ENCODE data around the gene FAM78B. TPM values are rescaled to one million over a fixed set of nuclear protein-coding genes. Genes with fewer than 3 reads are reported as not detected.

Gene FAM78B
- 1 to 10 TPM in 2 of 3 donors, under 1 TPM in 1; 0.83 to 1.2 (median 1.0) TPM for polyA plus RNA-seq (ENCODE audit: insufficient read length in 3 of 3)

GRCh38 chr1:166166698-166167571 is at the start of gene FAM78B:
TSS of gene FAM78B (minus strand) at chr1:166167001. CDS start at chr1:166166248, 753 bp downstream.
- DNase-seq (ENCODE audit: low read depth in 3 of 3, low spot score in 2 of 3) = no peak

GRCh38 chr1:166202546-166202945 is 35.7 kb upstream of the FAM78B start:
- DNase-seq (ENCODE audit: low read depth in 3 of 3, low spot score in 2 of 3) = no peak

GRCh38 chr1:166200743-166201142 is 33.9 kb upstream of the FAM78B start:
- DNase-seq (ENCODE audit: low read depth in 3 of 3, low spot score in 2 of 3) = no peak

- DNase-seq (ENCODE audit: low read depth in 3 of 3, low spot score in 2 of 3) = no peak
Observed at GRCh38 chr1:166197597-166197996, 30.8 kb upstream of the FAM78B start.

- no peak for DNase-seq (ENCODE audit: low read depth in 3 of 3, low spot score in 2 of 3)
Observed at GRCh38 chr1:166197141-166197540, 30.3 kb upstream of the FAM78B start.

DNA sequence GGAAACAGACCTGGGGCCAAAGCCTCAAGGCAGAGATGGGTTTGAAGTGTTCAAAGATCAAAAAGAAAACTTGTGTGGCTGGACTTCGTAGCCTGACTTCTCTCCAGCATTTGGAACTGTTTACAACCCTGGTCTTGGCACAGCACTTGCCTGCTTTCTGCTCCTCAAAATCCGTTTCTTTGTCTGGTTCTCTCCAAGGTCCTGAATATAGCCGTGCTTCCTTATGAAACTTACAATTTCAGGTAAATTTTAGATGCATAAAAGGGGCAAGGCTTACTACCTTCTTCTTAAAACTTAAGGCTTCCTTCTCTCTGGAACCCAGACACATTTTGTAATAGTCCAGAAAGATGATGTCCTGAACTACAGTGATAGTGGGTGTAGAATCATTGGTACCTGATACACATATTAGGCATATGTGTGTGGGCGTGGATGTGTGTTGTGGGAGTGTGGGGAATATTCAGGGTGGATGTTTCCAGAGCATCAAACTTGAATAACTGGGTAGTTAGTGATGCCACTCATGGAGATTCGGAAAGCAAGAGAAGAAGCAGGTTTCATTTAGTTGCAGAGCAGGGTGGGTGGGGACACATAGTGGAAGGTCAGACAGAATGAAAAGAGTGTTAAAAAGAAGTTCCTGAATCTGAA is 26.4 kb upstream of the FAM78B start:
- no peak for DNase-seq (ENCODE audit: low read depth in 3 of 3, low spot score in 2 of 3)

DNA sequence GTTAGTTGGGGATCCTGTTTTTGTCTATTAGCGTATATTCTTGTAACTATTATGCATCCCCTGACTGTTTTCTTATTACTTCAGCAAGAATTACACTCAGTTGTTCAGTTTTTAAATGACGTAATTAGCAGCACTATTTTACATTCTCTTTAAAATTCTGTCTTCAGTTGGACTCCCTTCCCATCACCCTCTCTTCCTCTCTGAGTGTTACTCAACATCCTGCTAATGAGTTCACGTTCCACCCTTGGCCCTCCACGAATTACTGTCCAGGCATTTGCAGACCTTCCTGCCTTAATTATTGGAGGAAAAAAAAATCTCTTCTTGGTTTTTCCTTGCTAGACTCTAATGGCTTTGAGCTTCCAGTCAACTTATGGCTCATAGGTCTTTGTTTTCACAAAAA is 23.6 kb upstream of the FAM78B start:
- DNase-seq (ENCODE audit: low read depth in 3 of 3, low spot score in 2 of 3) = no peak

DNA sequence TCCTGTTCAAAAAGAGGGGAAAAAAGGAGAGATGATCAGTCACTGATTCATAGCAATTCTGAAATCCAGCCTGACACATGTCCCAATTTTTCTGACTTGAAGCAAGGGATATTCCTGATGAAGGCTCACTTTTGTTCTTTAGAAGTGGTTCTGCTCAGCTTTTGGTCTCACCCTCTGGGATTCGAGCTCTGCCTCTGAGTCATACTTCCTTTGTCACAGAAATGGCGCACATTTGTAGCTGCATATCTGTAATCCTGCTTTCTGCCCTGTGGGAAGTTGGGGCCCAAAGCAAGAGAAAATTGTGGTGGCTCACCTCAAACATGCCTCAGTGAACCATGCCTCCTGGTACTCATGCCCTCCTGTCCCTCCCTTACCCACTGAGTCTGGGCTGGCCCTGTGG is 22.3 kb upstream of the FAM78B start:
- DNase-seq (ENCODE audit: low read depth in 3 of 3, low spot score in 2 of 3) = no peak

GRCh38 chr1:166185526-166185925 is 18.7 kb upstream of the FAM78B start:
- no peak for DNase-seq (ENCODE audit: low read depth in 3 of 3, low spot score in 2 of 3)

DNA sequence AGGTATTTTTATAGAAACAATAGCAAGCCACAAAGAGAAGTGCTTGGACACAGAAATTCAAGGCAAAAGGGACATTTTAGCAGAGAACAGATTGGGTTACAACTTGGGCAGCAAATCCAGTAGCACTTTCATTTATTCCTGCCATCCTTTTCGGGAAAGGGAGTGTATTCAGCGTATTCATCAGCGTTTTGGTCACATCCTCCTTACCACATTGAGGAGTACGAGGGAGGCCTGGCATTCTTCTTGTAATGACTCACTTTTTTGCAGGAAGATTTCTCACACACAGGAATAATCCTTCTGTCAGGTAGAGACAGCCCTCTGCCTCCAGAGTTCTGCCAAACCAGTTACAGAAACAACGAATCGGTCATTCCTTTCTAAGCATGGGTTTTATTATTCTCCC is 18.1 kb upstream of the FAM78B start:
- DNase-seq (ENCODE audit: low read depth in 3 of 3, low spot score in 2 of 3) = no peak

DNA sequence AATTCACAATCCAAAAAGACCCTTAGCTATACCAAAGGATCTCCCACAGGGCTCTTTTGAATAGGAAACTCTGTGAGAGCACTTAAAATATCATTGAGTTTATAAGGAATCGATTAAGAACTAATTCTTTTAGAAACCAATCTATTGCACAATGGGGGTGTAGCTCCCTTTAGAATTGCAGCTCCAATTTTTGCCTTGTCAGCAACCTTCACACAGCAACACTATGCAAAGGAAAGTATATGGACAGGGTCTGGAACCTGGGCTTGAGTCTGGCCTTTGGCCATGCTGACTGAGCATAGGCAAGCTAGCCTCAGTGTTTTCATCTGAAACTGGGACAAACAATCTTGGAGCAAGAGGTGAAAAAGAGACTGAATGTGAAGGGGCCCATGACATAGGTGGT is 17.2 kb upstream of the FAM78B start:
- DNase-seq (ENCODE audit: low read depth in 3 of 3, low spot score in 2 of 3) = no peak

GRCh38 chr1:166182281-166182680 is 15.5 kb upstream of the FAM78B start:
- DNase-seq (ENCODE audit: low read depth in 3 of 3, low spot score in 2 of 3) = no peak

DNA sequence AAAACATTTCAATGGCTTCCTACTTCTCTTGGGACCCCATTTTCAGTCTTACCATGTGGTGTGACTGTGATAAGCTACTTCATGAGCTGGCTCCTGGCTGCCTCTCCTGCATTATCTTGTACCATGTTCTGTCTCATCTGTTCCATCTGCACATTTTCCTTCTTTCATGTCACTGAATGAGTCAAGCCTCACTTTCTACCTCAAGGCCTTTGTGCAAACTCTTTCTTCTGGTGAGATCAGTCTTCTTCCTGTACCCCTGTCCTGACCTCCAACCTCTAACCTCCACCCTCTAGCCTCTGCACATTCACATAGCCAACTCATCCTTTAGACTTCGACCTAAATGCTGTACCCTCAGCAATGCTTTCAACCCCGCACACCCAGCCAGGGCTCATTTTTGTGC is 9.6 kb upstream of the FAM78B start:
- no peak for DNase-seq (ENCODE audit: low read depth in 3 of 3, low spot score in 2 of 3)

- DNase-seq (ENCODE audit: low read depth in 3 of 3, low spot score in 2 of 3) = no peak
Observed at GRCh38 chr1:166175032-166175431, 8.2 kb upstream of the FAM78B start.

GRCh38 chr1:166174108-166174507 is 7.3 kb upstream of the FAM78B start:
- DNase-seq (ENCODE audit: low read depth in 3 of 3, low spot score in 2 of 3) = no peak

GRCh38 chr1:166172106-166172505 is 5.3 kb upstream of the FAM78B start:
- DNase-seq (ENCODE audit: low read depth in 3 of 3, low spot score in 2 of 3) = no peak

DNA sequence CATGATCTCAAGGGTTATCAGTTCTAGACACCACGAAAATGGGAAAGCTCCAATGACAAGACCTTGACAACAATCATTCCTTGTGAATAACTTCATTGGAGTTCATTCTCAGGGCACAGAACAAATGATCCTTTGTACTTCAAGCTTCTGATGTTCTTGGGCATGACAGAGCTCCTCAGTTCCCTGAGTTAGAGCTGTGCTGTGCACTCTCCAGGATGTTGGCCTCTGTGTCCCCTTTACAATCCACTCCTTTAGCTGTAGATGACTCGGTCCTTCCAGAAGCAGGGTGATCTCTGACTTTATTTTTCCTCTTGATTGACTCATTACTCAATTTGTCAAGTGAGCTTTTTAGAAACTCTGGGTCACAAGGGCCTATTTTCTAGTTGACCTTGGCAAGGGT is 3.9 kb upstream of the FAM78B start:
- no peak for DNase-seq (ENCODE audit: low read depth in 3 of 3, low spot score in 2 of 3)

DNA sequence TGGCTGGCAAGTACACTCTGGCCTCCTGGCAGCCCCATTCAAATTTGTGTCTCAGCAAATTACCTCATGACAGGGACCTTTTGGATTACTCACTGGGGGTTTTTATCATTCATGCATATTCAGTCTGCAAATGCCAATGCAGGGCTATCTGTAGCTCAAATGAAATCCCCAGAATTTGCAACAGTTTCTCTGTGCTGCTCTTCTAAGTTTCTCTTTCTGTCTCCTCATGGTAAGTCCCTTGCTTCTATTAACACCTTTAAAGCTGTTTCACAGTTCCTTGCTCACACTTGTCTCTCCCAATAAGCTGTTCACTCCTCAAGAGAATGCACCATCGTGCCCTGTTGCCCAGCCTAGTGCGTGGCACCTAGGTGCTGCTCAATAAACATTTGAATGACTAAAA is 3.3 kb upstream of the FAM78B start:
- DNase-seq (ENCODE audit: low read depth in 3 of 3, low spot score in 2 of 3) = no peak

- no peak for DNase-seq (ENCODE audit: low read depth in 3 of 3, low spot score in 2 of 3)
Observed at GRCh38 chr1:166169182-166169581, 2.4 kb upstream of the FAM78B start.

DNA sequence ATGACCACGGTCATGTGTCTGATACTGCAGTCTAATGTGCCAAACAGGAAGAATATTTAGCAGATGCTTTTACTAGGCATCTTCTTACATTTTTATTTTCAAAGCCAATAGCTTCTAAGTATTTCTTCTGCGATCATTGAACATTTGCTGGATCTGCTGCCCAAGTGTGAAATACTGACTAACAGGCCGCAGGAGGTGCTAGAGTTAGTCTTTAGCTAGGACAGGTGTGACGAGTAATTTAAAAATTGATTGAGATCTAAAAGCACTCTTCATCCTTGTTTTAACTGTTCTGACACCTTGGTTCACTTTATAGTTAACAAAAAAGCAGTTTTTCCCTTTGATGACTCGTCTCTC is 748 bp upstream of the FAM78B start:
- no peak for DNase-seq (ENCODE audit: low read depth in 3 of 3, low spot score in 2 of 3)

DNA sequence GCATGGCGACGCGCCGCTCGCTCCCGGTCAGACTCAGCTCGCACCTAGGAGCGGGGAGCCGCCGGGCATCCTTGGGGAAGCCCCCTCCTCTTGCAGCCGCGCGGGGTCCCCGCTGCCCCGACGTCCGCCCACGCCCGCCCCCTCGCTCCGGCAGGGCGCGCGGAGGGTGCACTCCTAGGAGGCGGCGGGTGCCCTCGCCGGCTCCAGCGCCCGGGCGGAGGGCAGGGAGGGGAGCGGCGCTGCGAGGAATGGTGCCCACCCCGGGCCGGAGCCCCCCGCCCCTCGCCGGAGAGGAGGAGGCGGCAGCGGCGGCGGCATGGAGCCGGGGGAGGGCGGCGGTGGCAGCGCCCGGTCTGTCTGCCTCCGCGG is 488 bp downstream of the FAM78B start:
- DNase-seq (ENCODE audit: low read depth in 3 of 3, low spot score in 2 of 3) = no peak

- no peak for DNase-seq (ENCODE audit: low read depth in 3 of 3, low spot score in 2 of 3)
Observed at GRCh38 chr1:166165661-166166328, 1.0 kb downstream of the FAM78B start.

Measured in right renal cortex interstitium (tissue), 3 donors.